ENCODE measurements around the gene PDE2A. TPM values are rescaled to one million over a fixed set of nuclear protein-coding genes. Genes with fewer than 3 reads are reported as not detected.

The PDE2A gene
- total and polyA plus RNA-seq, 10 of the 15 experiments (the other 5 are each of a cell fraction or from before 2014, with no cell fraction given) = 0.06 to 0.15 (median 0.11) TPM; not detected in 6

DNA sequence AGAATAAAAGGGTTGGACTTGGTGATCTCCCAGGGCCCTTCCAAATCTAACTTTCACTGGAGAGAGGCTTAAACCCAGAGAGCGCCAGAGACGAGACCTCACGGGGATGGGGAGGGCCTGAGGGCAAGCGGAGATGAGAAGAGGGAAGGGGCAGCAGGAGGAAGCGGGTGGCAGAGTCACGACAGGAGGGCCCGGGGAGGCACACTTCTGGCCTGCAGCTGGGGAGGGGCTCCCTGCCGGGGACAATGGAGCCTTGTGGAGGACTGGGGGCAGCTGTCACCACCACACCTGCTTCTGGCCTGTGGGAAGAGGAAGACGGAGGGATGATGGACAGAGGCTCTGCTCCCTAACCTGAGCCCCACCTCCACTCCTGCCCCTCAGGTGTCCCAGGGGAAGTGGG lies 40.2 kb downstream of the PDE2A start:
- RAD21 ChIA-PET (ENCODE audit: unreplicated experiment) = no interaction called here
- no peak for FAIRE-seq
- BruUV-seq (replicated peaks) = no TSS peak
- intact Hi-C loops (cut with micrococcal nuclease; ENCODE audit: unreplicated experiment) (no loop called here), in situ Hi-C loops (cut with MboI) (no loop called here)
- H3K4me2 ChIP-seq (ENCODE audit: control insufficient read depth, insufficient read depth) = no peak overlapping the region
- 28% methylated on average over 8 of the region's 9 CpGs for WGBS (ENCODE audit: insufficient coverage, insufficient replicate concordance, low lambda C conversion rate, missing lambda C conversion rate)
- TF ChIP-seq YBX1 (IDR thresholded peaks at IDR 0.05) = no peak
- TF ChIP-seq WRNIP1 (IDR thresholded peaks at IDR 0.05; ENCODE audit: borderline replicate concordance, low read depth, low read length) = no peak
- no peak for TF ChIP-seq BHLHE40 (IDR thresholded peaks at IDR 0.05; ENCODE audit: borderline replicate concordance in 1 of 2, low read depth in 2 of 2, low read length in 1 of 2)
- TF ChIP-seq, protein P1, sequence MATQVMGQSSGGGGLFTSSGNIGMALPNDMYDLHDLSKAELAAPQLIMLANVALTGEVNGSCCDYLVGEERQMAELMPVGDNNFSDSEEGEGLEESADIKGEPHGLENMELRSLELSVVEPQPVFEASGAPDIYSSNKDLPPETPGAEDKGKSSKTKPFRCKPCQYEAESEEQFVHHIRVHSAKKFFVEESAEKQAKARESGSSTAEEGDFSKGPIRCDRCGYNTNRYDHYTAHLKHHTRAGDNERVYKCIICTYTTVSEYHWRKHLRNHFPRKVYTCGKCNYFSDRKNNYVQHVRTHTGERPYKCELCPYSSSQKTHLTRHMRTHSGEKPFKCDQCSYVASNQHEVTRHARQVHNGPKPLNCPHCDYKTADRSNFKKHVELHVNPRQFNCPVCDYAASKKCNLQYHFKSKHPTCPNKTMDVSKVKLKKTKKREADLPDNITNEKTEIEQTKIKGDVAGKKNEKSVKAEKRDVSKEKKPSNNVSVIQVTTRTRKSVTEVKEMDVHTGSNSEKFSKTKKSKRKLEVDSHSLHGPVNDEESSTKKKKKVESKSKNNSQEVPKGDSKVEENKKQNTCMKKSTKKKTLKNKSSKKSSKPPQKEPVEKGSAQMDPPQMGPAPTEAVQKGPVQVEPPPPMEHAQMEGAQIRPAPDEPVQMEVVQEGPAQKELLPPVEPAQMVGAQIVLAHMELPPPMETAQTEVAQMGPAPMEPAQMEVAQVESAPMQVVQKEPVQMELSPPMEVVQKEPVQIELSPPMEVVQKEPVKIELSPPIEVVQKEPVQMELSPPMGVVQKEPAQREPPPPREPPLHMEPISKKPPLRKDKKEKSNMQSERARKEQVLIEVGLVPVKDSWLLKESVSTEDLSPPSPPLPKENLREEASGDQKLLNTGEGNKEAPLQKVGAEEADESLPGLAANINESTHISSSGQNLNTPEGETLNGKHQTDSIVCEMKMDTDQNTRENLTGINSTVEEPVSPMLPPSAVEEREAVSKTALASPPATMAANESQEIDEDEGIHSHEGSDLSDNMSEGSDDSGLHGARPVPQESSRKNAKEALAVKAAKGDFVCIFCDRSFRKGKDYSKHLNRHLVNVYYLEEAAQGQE (IDR thresholded peaks at IDR 0.05; ENCODE audit: low read depth, low read length) = no peak
- TF ChIP-seq, protein P2, sequence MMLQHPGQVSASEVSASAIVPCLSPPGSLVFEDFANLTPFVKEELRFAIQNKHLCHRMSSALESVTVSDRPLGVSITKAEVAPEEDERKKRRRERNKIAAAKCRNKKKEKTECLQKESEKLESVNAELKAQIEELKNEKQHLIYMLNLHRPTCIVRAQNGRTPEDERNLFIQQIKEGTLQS (IDR thresholded peaks at IDR 0.05; ENCODE audit: borderline replicate concordance, extremely low read depth, low read depth, low read length) = no peak
- no peak for TF ChIP-seq MYB (IDR thresholded peaks at IDR 0.05; ENCODE audit: borderline replicate concordance, low read depth, low read length)
- no peak for TF ChIP-seq YY1 (IDR thresholded peaks at IDR 0.05; ENCODE audit: low read depth, low read length)
- no peak for TF ChIP-seq ZNF622 (IDR thresholded peaks at IDR 0.05)
- no peak for TF ChIP-seq ASH2L (IDR thresholded peaks at IDR 0.05; ENCODE audit: borderline replicate concordance, low read depth)
- no peak for TF ChIP-seq HDGF (IDR thresholded peaks at IDR 0.05)
- H2AFZ ChIP-seq (ENCODE audit: control insufficient read depth, low read depth, low read length) = no peak overlapping the region
- CTCF ChIA-PET = no interaction called here
- no peaks in the 10 kb centered on the region for H3K36me3 ChIP-seq (ENCODE audit: control insufficient read depth in 2 of 2, insufficient read depth in 2 of 2, low read length in 1 of 2)
- no peaks in the 10 kb centered on the region for H3K79me2 ChIP-seq (ENCODE audit: control insufficient read depth, insufficient read depth, low read length)
- SMC1A ChIA-PET (ENCODE audit: uncharacterized antibody, unreplicated experiment) = no interaction called here
- POLR2A ChIA-PET = no interaction called here
- no peaks in the 10 kb centered on the region for H3K4me1 ChIP-seq (ENCODE audit: control insufficient read depth, insufficient read depth, low read length)
- no peak for ATAC-seq
- no peak overlapping the region for H3K27ac ChIP-seq (ENCODE audit: control insufficient read depth, insufficient read depth)
- H3K4me3 ChIP-seq = no peak overlapping the region
- no peaks in the 10 kb centered on the region for H3K9me3 ChIP-seq (replicated peaks; ENCODE audit: control insufficient read depth, insufficient read depth, low read length)
- H4K20me1 ChIP-seq (ENCODE audit: control insufficient read depth, insufficient read depth) = no peaks in the 10 kb centered on the region
- H3K27me3 ChIP-seq (replicated peaks in 1 of 2; ENCODE audit: control insufficient read depth in 2 of 2, insufficient read depth in 2 of 2, low read length in 1 of 2) = peaks cover 0 to 2% of the 10 kb centered on the region in 2 experiments; a peak in 3 of 4 replicates
- H3K9ac ChIP-seq (ENCODE audit: control insufficient read depth, insufficient read depth, low read length) = no peak overlapping the region
- DNase-seq (ENCODE audit: low read depth, low spot score) = no peak
